Upper lobe of right lung (tissue), 1 donor: ENCODE data around the gene GALNT18. TPM values are rescaled to one million over a fixed set of nuclear protein-coding genes. Genes with fewer than 3 reads are reported as not detected.

Experiments used
- ATAC-seq: fragments of 200-7000 bp; cut with Tn5 transposase; one replicate; pipeline ENCODE4 v1.9.1; 2020; ENCODE audit warnings: mild to moderate bottlenecking, moderate library complexity
- DNase-seq: peaks from one replicate; pipeline ENCODE4 v3.0.0-alpha.2; 2020
- H3K27ac ChIP-seq: fragments of 200-600 bp; one replicate; pipeline ENCODE4 v1.8.0; 2022
- H3K27me3 ChIP-seq: fragments of 200-600 bp; one replicate; pipeline ENCODE4 v1.8.0; 2022; ENCODE audit warnings: mild to moderate bottlenecking
- H3K36me3 ChIP-seq: fragments of 200-600 bp; one replicate; pipeline ENCODE4 v1.8.0; 2022
- H3K4me1 ChIP-seq: fragments of 200-600 bp; one replicate; pipeline ENCODE4 v1.8.0; 2022
- H3K4me3 ChIP-seq: fragments of 200-600 bp; one replicate; pipeline ENCODE4 v1.8.0; 2022; ENCODE audit warnings: mild to moderate bottlenecking
- H3K9me3 ChIP-seq: fragments of 200-600 bp; one replicate; pipeline ENCODE4 v1.8.0; 2022
- intact Hi-C: fragments of 100-400 bp; cut with DNase I; formaldehyde crosslinking; loops from one replicate; pipeline ENCODE4 v1.11.0; 2022
- total RNA-seq: library from RNA; stranded (reverse); fragmentation: NEBNext Ultra II Directional; extraction: Animal tissue kit (Norgen Biotek cat#: 25700); gene quantifications from one replicate; pipeline ENCODE4 v1.2.1, GENCODE V29; 2021
- TF ChIP-seq, protein P1 (sequence below): fragments of 200-600 bp; IDR thresholded peaks from one replicate; pipeline ENCODE4 v1.8.0; 2022; ENCODE audit warnings: antibody characterized with exemption
- donor health status: DM: no; HTN: yes; CAD: no; lungs with severe emphysema.

The GALNT18 gene
- total RNA-seq, 1 donor from 2014 or later: 55.5 TPM

DNA sequence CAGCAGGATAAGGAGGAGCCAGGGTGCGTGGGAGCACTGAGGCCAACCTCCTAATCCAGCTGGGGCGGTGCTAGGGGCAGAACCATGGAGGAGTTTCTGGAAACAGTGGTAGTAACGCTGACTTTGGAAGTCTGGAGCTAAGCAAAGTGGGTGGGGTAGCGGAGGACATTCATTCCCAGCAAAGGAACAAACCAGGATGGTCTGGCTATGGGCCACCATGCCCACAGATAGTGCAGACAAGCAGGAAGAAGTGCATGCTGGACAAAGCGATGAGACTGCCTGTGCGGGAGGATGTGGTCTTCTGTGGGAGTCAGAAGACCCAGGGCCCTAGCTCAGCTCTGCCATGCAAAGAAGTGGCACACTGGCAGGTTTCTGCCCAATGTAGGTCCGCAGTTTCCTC is 197.1 kb downstream of the GALNT18 start:
- intact Hi-C loops: no loop called here
- peaks cover 38% of the 10 kb centered on the region for H3K4me1 ChIP-seq

DNA sequence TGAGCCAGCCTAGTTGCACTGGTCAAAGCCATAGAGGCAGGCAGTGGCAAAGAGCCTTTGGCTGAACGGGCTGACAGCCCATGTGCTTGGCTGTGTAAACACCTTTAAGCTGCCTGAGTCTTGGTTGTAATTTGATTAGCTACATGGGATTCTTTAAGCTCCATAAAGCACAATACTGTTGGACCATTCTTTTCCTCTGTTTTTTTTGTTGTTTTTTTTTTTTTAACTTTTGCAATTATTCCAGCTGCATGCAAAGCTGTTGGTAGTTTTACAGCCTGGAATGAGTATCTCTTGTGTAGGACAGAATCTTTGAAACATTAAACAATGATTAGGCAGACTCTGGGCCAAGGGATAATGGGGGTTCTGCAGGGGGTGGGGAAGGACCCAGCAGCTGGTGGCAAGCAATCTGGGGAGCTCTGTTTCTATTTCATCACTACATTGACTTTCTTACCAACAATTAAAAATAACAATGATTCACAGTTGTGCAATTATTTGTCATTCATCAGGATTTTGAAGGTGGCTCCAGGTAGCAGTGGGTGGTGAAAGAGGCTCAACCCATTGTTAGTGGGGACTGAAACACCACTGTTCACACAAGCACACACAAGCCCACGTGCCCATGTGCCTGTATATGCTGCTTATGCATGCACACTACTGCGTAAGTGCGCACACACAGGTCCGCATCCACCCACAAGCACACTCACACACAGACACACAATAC is 199.2 kb downstream of the GALNT18 start:
- Histone ChIP-seq H3K4me1 (peaks cover 28% of the 10 kb centered on the region), H3K9me3 (no peaks in the 10 kb centered on the region), H3K27me3 (no peaks in the 10 kb centered on the region), H3K27ac (no peak overlapping the region), H3K4me3 (no peak overlapping the region), H3K36me3 (no peaks in the 10 kb centered on the region)
- DNase-seq: no peak
- intact Hi-C loops: no loop called here
- peak; percentile 29 for ATAC-seq
- TF ChIP-seq, protein P1, sequence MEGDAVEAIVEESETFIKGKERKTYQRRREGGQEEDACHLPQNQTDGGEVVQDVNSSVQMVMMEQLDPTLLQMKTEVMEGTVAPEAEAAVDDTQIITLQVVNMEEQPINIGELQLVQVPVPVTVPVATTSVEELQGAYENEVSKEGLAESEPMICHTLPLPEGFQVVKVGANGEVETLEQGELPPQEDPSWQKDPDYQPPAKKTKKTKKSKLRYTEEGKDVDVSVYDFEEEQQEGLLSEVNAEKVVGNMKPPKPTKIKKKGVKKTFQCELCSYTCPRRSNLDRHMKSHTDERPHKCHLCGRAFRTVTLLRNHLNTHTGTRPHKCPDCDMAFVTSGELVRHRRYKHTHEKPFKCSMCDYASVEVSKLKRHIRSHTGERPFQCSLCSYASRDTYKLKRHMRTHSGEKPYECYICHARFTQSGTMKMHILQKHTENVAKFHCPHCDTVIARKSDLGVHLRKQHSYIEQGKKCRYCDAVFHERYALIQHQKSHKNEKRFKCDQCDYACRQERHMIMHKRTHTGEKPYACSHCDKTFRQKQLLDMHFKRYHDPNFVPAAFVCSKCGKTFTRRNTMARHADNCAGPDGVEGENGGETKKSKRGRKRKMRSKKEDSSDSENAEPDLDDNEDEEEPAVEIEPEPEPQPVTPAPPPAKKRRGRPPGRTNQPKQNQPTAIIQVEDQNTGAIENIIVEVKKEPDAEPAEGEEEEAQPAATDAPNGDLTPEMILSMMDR: no peak

More for the DNA sequence above, 197.1 kb downstream of the GALNT18 start:
- H3K36me3 ChIP-seq: no peaks in the 10 kb centered on the region
- H3K9me3 ChIP-seq: no peaks in the 10 kb centered on the region
- H3K4me3 ChIP-seq: no peak overlapping the region
- ATAC-seq: no peak
- DNase-seq: no peak
- H3K27ac ChIP-seq: no peak overlapping the region
- TF ChIP-seq, protein P1: no peak
- no peaks in the 10 kb centered on the region for H3K27me3 ChIP-seq

DNA sequence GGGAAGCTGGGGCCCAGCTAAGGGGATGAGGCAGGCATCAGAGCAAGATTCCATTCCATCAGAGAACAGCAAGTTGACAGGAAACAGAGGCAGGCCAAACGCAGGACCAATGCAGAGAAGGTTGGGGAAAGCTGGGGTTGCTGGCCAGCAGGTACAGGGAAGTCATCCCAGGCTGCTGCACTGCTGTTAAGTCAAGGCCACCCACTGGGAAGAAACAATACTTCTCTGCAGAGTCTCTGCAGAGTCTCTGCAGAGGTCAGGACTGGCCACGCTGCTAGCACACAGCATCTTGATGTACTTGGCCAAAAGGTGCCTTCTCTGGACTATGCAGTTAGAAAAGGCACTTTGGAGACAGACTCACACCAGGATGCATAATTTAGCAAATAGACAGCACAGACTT is 200.3 kb downstream of the GALNT18 start:
- ATAC-seq (no peak), DNase-seq (no peak)
- peaks cover 25% of the 10 kb centered on the region for H3K4me1 ChIP-seq
- no peaks in the 10 kb centered on the region for H3K27me3 ChIP-seq
- intact Hi-C loops: no loop called here
- no peaks in the 10 kb centered on the region for H3K36me3 ChIP-seq
- no peaks in the 10 kb centered on the region for H3K9me3 ChIP-seq
- no peak overlapping the region for H3K27ac ChIP-seq
- TF ChIP-seq, protein P1: no peak
- no peak overlapping the region for H3K4me3 ChIP-seq

DNA sequence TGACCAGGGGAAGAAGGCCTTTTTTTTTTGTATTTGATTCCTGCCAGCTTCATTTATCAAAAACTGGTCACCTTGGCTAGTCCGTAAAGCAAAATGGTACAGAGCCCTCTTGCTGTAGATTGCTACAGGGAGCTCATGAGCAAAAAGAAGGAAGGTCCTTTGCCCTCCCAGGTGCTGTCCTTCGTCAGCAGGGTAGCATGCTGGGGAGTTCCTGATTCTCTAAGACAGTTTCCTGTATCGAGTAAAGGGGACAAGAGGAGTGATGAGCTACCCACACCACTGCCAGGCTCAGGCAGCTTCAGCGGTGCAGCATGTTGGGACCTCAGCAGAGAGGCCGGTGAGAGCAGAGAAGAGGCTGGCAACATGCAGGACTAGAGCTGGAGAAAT is 200.9 kb downstream of the GALNT18 start:
- H3K27me3 ChIP-seq: no peaks in the 10 kb centered on the region
- peaks cover 25% of the 10 kb centered on the region for H3K4me1 ChIP-seq
- TF ChIP-seq, protein P1: no peak
- DNase-seq (no peak), ATAC-seq (no peak)
- no peaks in the 10 kb centered on the region for H3K9me3 ChIP-seq
- H3K4me3 ChIP-seq: no peak overlapping the region
- intact Hi-C loops: no loop called here
- H3K36me3 ChIP-seq: no peaks in the 10 kb centered on the region
- no peak overlapping the region for H3K27ac ChIP-seq

DNA sequence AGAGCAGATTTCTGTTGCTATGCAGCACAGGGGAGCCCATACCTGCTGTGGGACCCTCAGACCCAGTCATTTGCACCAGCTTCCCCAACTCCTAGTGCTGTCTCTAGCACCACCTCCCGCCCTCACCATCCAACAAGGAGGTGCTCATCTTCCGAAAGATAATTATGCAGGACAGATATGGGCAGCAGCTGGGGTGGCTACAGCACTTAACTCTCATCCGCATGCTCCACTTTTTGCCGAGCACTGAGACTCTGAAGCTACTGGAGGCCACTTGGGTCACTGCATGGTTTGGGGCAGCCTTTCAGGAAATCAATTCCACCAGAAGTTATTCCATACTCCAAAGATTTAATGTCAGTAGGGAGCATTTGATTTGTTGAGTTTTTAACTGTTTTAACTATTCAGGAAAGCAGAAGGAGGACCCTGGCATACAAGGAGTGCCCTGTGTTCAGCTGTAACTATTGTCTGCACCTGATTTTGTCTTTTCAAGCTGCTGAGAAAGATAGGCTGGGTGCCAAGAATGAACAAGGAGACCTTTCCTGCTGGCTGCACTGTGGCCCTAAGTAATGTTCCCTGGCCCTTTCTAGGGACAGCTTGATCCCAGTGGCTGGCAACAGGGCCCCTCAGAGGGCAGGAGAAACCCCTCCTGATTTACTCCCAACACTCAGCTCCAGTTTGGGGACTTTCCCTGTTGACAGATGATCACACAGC is 201.5 kb downstream of the GALNT18 start:
- H3K27ac ChIP-seq: no peak overlapping the region
- peak; percentile 18 for ATAC-seq
- no peak for DNase-seq
- TF ChIP-seq, protein P1: no peak
- peaks cover 21% of the 10 kb centered on the region for H3K4me1 ChIP-seq
- H3K9me3 ChIP-seq: no peaks in the 10 kb centered on the region
- no peaks in the 10 kb centered on the region for H3K27me3 ChIP-seq
- H3K36me3 ChIP-seq: no peaks in the 10 kb centered on the region
- no peak overlapping the region for H3K4me3 ChIP-seq
- intact Hi-C loops: no loop called here
